GM20431 (cell line): Measurements from ENCODE around the gene JMY.

Experiments used
- in situ Hi-C: fragments of 300-500 bp; cut with MseI, MboI; formaldehyde crosslinking; loops from one replicate; pipeline ENCODE4 v1.15.0; 2020; ENCODE audit warnings: low sequenced_read_pairs; ENCODE audit not compliant: unreplicated experiment

Gene JMY

DNA sequence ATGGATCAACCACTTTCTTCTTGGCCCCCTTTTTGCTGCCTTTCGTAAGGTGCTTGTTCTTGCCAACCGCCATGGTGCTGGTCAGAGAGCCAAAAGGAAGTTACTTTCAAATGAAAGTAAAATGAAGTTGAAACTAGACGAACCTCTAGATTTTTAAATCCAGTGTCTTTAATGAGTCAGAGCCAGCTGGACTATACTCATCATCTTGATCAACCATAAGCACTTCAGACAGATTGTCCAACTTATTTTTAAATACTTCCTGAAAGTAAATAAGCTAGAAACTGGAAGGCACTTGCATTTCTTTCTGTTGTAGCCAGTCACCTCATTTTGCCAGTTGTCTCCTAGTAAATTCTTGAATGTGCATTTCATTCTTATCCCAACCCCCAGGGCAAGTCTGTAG, 48.9 kb downstream of the JMY start:
- in situ Hi-C loops, result no loop called here

GRCh38 chr5:79285285-79285684, 49.4 kb downstream of the JMY start:
- in situ Hi-C loops, result no loop called here

- in situ Hi-C loops, result no loop called here
These were observed 49.9 kb downstream of the JMY start for GRCh38 chr5:79285833-79286232.

DNA sequence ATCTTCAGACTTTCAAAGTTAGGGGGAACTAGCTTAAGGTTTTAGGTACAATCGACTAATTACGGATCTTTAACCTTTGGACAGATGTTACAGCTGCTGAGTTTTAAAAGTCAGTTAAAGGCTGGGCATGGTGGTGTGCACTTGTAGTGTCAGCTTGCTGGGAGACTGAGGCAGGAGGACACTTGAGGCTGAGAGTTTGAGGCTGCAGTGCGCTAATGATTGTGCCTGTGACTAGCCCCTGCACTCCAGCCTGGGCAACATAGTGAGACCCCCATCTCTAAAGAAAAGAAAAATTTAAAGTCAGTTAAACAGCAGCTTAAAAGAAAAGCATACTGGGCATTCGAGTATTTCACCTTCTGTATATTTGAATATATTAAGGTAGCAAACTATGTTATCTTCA, 51.4 kb downstream of the JMY start:
- in situ Hi-C loops, result no loop called here

- in situ Hi-C loops, result no loop called here
These were observed 52.0 kb downstream of the JMY start for GRCh38 chr5:79287907-79288306.

- in situ Hi-C loops, result no loop called here
These were observed 59.1 kb downstream of the JMY start for GRCh38 chr5:79295029-79295428.

DNA sequence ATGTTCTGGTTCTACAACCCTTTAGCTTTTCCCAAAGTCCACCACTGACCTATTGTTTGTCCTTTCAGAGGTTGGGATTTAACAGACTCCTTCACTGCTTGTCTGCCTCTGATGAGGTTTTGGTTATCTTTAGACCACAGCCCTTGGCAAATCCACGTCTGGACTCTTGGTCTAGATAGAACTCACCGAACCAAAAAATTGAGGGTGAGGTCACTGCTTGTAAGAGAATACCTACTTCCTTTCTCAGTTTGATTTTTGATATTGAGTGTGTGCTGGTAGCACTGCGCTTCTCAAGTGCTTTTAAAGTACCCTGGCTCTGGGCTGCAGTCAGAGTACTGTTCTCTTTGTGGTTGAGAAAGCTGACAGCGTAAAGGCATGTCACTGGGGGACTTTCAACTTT, 61.7 kb downstream of the JMY start:
- in situ Hi-C loops, result no loop called here

DNA sequence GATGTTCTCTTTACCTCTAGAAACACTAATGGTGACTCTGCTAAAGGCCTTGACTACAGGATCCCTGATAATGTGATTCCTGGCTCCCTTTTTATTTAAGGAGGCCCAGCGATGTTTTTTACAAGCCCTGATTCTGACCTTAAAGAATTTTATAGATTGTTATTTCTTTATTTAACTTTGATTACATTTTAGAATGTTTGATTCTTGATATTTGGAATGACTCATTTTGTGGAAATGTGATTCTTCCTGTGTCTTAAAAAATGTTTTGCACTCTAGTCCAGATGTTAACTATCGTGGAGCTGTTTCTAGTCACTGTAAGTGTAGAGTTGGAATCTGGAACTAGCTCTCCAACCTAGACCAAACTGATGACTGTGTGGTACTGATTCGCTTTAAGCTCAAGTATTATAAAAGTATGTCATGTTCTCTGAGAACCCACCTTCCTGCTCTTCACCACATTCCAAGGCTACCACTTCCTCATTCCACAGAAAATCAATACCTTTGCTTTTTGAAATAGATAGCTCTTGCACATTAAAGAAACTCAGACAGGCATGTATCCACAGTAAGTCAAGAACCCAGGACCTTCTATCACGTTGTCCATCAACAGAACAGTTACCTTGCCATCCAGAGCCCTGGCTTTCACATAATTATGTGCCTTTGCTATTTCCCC, 65.2 kb downstream of the JMY start:
- in situ Hi-C loops, result no loop called here

DNA sequence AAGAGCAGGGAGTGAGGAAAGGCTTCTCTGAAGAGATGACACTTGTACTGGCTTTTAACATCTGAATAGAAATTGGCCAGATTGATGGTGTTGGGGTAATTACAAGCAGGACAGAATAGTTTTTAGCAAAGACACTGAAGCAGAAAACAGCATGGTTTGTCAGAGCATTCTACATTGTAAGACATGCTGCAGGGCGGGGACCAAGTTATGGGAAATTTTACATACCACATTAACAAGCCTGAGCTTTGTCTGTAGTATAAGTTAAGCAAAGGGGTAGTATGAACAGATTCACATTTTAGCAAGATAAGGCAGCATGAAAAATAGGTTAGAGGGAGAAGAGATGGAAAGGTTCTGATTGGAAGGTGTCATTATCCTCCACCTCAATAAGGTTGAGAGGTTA, 66.5 kb downstream of the JMY start:
- in situ Hi-C loops, result no loop called here

DNA sequence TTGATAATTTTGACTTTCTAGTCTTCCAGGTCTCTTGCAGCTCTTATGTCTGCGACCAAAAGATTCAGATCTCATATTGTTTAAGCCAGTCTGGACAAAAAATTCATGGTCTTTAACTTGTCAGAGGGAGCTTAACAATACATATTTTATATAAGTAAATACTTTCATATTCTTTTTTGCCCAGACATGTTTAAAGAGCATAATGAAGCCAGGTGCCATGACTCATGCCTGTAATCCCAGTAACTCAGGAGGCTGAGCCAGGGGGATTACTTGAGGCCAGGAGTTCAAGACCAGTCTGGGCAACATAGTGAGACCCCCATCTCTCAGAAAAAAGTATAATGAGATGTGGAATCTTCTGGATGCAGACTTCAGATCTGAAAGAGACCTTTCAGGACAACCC, 69.8 kb downstream of the JMY start:
- in situ Hi-C loops, result no loop called here

GRCh38 chr5:79318935-79319614, 83.1 kb downstream of the JMY start:
- in situ Hi-C loops, result no loop called here

DNA sequence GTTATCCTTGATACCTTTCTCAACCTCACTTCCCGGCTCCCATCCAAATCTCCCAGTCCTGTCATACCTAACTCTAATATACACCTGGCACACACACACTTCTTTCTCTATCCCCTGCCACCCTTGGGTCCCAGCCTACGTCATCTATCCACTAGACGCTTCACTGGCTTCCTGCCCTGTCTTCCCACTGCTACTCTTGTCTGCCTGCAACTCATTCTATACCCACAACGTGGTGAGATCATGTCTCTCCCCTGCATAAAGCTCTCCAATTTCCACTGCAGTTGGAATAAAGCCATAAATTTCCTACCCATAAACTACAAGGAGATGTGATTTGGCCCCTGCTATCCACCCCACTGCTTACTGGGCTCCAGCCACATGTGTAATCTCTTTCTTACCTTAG, 93.5 kb downstream of the JMY start:
- in situ Hi-C loops, result no loop called here

- in situ Hi-C loops, result no loop called here
These were observed 94.1 kb downstream of the JMY start for GRCh38 chr5:79330071-79330470.

DNA sequence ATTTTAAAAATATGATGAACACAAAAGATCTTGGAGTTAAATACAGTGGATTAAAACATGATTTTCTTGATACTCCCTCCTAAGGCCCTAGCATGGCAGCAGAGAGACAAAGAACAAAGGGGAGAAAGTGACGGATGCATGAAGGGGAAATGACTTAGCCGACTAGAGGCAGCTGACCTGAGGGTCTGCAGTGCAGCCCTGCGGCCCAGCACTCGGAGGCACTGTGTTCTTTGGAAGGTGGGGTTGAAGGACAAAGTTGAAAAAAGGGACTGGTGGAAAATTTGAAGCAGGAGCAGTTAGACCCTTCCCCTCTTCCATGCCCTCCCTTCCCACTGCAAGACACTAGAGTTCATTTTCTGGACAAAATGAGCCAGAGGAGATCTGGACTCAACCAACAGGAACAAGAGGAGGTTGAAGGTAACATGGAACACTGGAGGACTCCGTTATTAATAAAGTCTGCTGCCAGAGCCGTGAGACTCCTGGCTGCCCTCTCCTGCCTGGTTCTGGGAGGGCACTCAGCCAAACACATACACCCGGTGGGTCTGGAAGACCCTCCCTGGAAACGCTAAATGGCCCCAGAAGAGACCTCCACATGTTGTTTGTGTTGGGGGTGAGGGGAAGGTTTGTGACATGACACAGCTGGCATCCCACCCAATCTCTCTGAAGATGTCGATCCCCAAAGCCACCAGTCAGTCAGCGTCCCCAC, 98.1 kb downstream of the JMY start:
- in situ Hi-C loops, result no loop called here

DNA sequence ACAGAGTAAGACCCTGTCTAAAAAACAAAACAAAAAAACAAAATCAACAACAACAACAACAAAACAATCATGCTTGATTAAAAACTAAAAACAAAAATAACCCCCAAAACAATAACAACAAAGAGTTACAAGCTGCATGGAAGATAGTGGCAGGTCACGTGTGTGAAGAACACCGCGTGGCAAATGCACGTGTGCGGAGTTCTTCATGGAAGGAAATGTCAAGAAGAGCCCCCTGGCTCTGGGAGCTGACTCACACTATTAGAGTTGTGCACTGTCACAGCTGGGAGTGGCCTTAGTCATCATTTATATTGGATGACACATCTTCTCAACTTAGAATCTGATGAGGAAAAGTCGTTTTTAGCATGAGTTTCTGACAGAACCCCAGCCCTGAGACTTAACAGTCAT, 110.5 kb downstream of the JMY start:
- in situ Hi-C loops, result no loop called here

GRCh38 chr5:79349047-79349446, 113.1 kb downstream of the JMY start:
- in situ Hi-C loops, result no loop called here

DNA sequence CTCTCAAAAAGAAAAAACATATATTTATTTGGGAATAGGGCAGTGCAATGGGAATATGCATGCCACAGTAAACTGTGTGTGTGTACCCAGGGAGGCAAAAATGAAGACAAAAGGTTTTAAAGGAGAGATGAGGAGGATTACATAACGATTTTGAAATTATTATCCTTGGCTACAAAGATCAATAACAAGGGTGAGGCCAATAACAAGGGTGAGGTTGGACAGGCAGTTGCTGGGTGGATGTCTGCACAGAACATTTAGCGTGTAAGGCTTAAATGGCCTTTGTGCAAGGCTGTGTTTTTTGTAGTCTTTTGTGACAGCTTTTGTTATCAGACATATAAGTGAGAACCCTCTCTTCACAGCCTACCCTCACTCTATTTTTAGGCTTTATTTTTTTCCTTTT, 114.0 kb downstream of the JMY start:
- in situ Hi-C loops, result no loop called here

- in situ Hi-C loops, result no loop called here
These were observed 121.5 kb downstream of the JMY start for GRCh38 chr5:79357398-79357797.
